B cell (primary cell): Measurements from ENCODE around the gene DISP3. TPM values are rescaled to one million over a fixed set of nuclear protein-coding genes. Genes with fewer than 3 reads are reported as not detected.

Experiments
- ATAC-seq: fragments of 200-7000 bp; cut with Tn5 transposase; one replicate; pipeline ENCODE4 v1.10.0; 2021; ENCODE audit warnings: low read depth, mild to moderate bottlenecking, moderate number of reproducible peaks, moderate library complexity
- CTCF ChIA-PET: fragments of 350-600 bp; sonication (Branson Sonifier 250); formaldehyde crosslinking; loops from one replicate; lab custom pipeline; 2021; ENCODE audit warnings: antibody characterized with exemption, inconsistent platforms; lab: Charles Lee
- POLR2A ChIA-PET: fragments of 350-600 bp; sonication (Branson Sonifier 250); formaldehyde crosslinking; loops from one replicate; lab custom pipeline; 2021; ENCODE audit warnings: antibody characterized with exemption; lab: Charles Lee
- DNase-seq: peaks from one replicate; pipeline ENCODE4 v3.0.0; 2013
- H2AFZ ChIP-seq: 2 replicates; pipeline ENCODE4 v1.6.1; 2012; ENCODE audit warnings: mild to moderate bottlenecking, low read depth, low read length; ENCODE audit not compliant: insufficient read depth, poor library complexity, severe bottlenecking
- H3K27ac ChIP-seq, 2 donors: 1 replicate in 1 of 2; 2 replicates in 1 of 2; pipeline ENCODE4 v1.5.1; 2012 to 2013; ENCODE audit warnings: low read length in 2 of 2, mild to moderate bottlenecking in 2 of 2, moderate library complexity in 1 of 2
- H3K27me3 ChIP-seq, 4 experiments: fragments of 200-600 bp in 1 of 4; sonication (generic) in 1 of 4; replicated peaks in 1 of 4; 1 replicate in 2 of 4; 2 replicates in 2 of 4; pipeline versions ENCODE4 v1.6.1 to v1.7.0; 2013 to 2016; ENCODE audit warnings: low read length in 3 of 4, mild to moderate bottlenecking in 2 of 4, mixed read lengths in 1 of 4, moderate library complexity in 1 of 4; ENCODE audit not compliant: insufficient read depth in 4 of 4, control insufficient read depth in 3 of 4; ENCODE audit errors: control extremely low read depth in 1 of 4
- H3K36me3 ChIP-seq, 2 experiments: replicated peaks in 1 of 2; 1 replicate in 1 of 2; 2 replicates in 1 of 2; pipeline versions ENCODE4 v1.6.1 to v1.7.1; 2013; ENCODE audit warnings: low read length in 1 of 2; ENCODE audit not compliant: insufficient read depth in 2 of 2, control insufficient read depth in 1 of 2; ENCODE audit errors: control extremely low read depth in 1 of 2, extremely low read depth in 1 of 2
- H3K4me1 ChIP-seq, 2 donors: fragments of 200-600 bp in 1 of 2; sonication (generic) in 1 of 2; 1 replicate in 1 of 2; 2 replicates in 1 of 2; pipeline versions ENCODE4 v1.5.1 to v1.6.1; 2013 to 2017; ENCODE audit warnings: low read length in 2 of 2; ENCODE audit not compliant: control insufficient read depth in 2 of 2, insufficient read depth in 2 of 2
- H3K4me2 ChIP-seq: replicated peaks from 2 replicates; pipeline ENCODE3; 2012; ENCODE audit warnings: mild to moderate bottlenecking, low read depth, low read length; ENCODE audit not compliant: poor library complexity, severe bottlenecking
- H3K4me3 ChIP-seq, 5 experiments: fragments of 200-600 bp in 1 of 5; sonication (generic) in 1 of 5; 1 replicate in 3 of 5; 2 replicates in 2 of 5; pipeline versions ENCODE4 v1.5.1 to v1.7.0; 2011 to 2016; ENCODE audit warnings: low read length in 4 of 5, mild to moderate bottlenecking in 4 of 5, low read depth in 2 of 5, control low read depth in 1 of 5, moderate library complexity in 1 of 5; ENCODE audit not compliant: insufficient read depth in 1 of 5; ENCODE audit errors: control extremely low read depth in 1 of 5, extremely low read depth in 1 of 5
- H3K79me2 ChIP-seq: fragments of 200-600 bp; sonication (generic); one replicate; pipeline ENCODE4 v1.6.0; 2016; ENCODE audit warnings: low read length; ENCODE audit not compliant: control insufficient read depth, insufficient read depth
- H3K9ac ChIP-seq: fragments of 200-600 bp; sonication (generic); 2 replicates; pipeline ENCODE4 v1.6.1; 2017; ENCODE audit warnings: mild to moderate bottlenecking, low read length, moderate library complexity
- H3K9me3 ChIP-seq, 3 donors: one replicate each; pipeline versions ENCODE4 v1.6.1 to v1.7.1; 2013; ENCODE audit warnings: low read length in 2 of 3; ENCODE audit not compliant: control insufficient read depth in 2 of 3, insufficient read depth in 1 of 3; ENCODE audit errors: control extremely low read depth in 1 of 3
- H4K20me1 ChIP-seq: 2 replicates; pipeline ENCODE4 v1.6.0; 2012; ENCODE audit warnings: mild to moderate bottlenecking, low read length; ENCODE audit not compliant: insufficient read depth, control insufficient read depth, poor library complexity, severe bottlenecking
- H3K27ac Mint-ChIP-seq: one replicate; pipeline ENCODE4 v1.8.0; 2021; ENCODE audit warnings: mixed read lengths
- H3K27me3 Mint-ChIP-seq: one replicate; pipeline ENCODE4 v1.8.0; 2021; ENCODE audit warnings: mixed read lengths
- H3K4me1 Mint-ChIP-seq: one replicate; pipeline ENCODE4 v1.8.0; 2021; ENCODE audit warnings: mixed read lengths
- H3K4me3 Mint-ChIP-seq: one replicate; pipeline ENCODE4 v1.8.0; 2021; ENCODE audit warnings: mixed read lengths
- H3K9me3 Mint-ChIP-seq: one replicate; pipeline ENCODE4 v1.8.0; 2022; ENCODE audit warnings: mixed read lengths; ENCODE audit not compliant: insufficient read depth
- CTCF ChIP-seq: fragments of 200-600 bp; IDR thresholded peaks from one replicate; pipeline ENCODE4 v1.8.0; 2022; ENCODE audit warnings: antibody characterized with exemption, mild to moderate bottlenecking
- EZH2 ChIP-seq: IDR thresholded peaks from 2 replicates; pipeline ENCODE4 v1.6.1; 2012; ENCODE audit warnings: borderline replicate concordance, low read depth, mild to moderate bottlenecking, moderate library complexity, low read length; ENCODE audit not compliant: insufficient read depth, poor library complexity, severe bottlenecking
- WGBS: methylation state at CpG from one replicate; pipeline ENCODE4 v1.1.5; 2013; ENCODE audit warnings: missing lambda C conversion rate; ENCODE audit not compliant: insufficient coverage; 5-methylcytosine and 5-hydroxymethylcytosine counted together
- intact Hi-C: fragments of 100-400 bp; cut with micrococcal nuclease; formaldehyde crosslinking; loops from one replicate; pipeline ENCODE4 v1.10.0; 2022
- polyA plus RNA-seq: library from polyadenylated mRNA; depleted of rRNA; stranded (reverse); fragments of >200 nt; gene quantifications from 2 replicates; pipeline ENCODE4 v1.2.3, GENCODE V29; 2012
- total RNA-seq, 2 donors: library from RNA; stranded (reverse); fragments of 120-200 nt in 1 of 2; gene quantifications; 1 replicate in 1 of 2; 2 replicates in 1 of 2; pipeline versions ENCODE4 v1.2.3 to v1.2.4, GENCODE V29; 2013 to 2022

DISP3 gene
- total and polyA plus RNA-seq, 2 donors (not counting 1 experiment from before 2014, with no cell fraction given), result 0.25 to 1.6 TPM

DNA sequence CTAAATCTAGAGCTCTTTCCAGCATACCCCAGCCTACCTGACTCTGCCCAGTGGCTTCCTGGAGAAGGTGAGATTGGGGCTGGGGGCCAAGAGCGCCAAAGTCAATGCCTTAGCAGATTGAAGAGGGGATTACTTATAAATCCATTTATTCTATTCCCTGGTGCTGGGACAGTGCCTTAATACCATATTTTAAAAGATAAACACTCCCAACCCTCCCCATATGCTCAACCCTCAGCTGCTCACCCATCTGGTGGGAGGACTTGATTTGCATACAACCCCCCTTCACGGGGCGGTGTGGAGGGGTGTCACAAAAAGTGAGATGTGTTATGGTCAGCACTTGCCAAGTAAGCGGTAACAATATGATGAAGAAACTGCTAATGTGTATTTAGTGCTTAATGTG lies 3.2 kb upstream of the DISP3 start:
- Histone ChIP-seq H3K27ac (no peak overlapping the region), H3K4me2 (no peak overlapping the region), H3K9me3 (peaks cover 0 to 16% (median 0%) of the 10 kb centered on the region in 3 donors), H3K9ac (no peak overlapping the region), H3K36me3 (no peaks in the 10 kb centered on the region), H3K4me3 (no peak overlapping the region), H3K79me2 (no peaks in the 10 kb centered on the region), H3K4me1 (peaks cover 15 to 16% of the 10 kb centered on the region in 2 donors), H4K20me1 (no peaks in the 10 kb centered on the region), H2AFZ (no peak overlapping the region), H3K27me3 (peaks cover 0 to 37% (median 13%) of the 10 kb centered on the region in 4 experiments)
- intact Hi-C loops, result loop anchor here (10.0 kb wide), 1 partner anchor 169 kb away; no protein-coding TSS in a partner anchor
- TF ChIP-seq EZH2 (no peak), CTCF (no peak)
- no CpG with 5 or more reads among the region's 4 CpGs for WGBS
- ChIA-PET POLR2A (no interaction called here), CTCF (interaction anchor here (0.6 kb wide), 1 partner anchor 170 kb away, joined by 3 read pairs; no protein-coding TSS in a partner anchor)
- no peak for DNase-seq
- H3K4me1 Mint-ChIP-seq, result peaks cover 9% of the 10 kb centered on the region
- ATAC-seq, result no peak
- H3K27ac Mint-ChIP-seq, result no peak overlapping the region
- H3K4me3 Mint-ChIP-seq, result no peak overlapping the region
- peaks cover 61% of the 10 kb centered on the region for H3K27me3 Mint-ChIP-seq
- peaks cover 3% of the 10 kb centered on the region for H3K9me3 Mint-ChIP-seq

DNA sequence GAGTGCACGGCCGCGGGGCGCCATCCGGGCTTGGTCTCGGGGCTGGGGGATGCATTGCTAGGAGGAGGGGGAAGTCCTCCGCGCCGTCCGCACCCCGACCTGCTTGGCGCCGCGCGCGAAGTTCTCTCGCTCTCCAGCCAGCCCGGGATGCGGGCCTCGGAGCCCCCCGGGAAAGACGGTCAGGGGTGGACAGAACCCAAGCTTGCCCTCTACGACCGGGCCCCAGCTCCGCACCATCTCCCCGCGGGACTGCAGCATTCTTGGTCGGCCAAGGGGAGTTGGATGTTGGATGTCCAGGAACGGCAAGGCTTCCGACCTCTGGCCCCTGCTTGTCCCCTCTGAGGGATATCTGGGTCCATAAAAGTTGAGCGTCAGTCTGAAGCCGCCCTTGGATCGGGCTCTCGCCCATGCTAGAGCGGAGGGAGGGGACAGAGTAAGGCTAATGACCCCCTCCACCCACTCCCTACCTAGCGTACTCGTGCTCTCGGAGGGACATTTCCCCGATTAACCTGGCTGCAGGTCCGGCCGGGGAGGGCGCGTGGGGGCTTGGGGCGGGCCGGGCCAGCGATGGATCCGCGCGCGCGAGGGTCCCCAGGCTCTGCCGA lies 522 bp downstream of the DISP3 start:
- Mint-ChIP-seq H3K4me1 (peaks cover 13% of the 10 kb centered on the region), H3K4me3 (peak overlapping the region; percentile 72), H3K27me3 (peaks cover 60% of the 10 kb centered on the region), H3K27ac (no peak overlapping the region), H3K9me3 (peaks cover 3% of the 10 kb centered on the region)
- H3K9ac ChIP-seq, result peak overlapping the region; percentile 70
- 5% methylated on average over 43 of the region's 52 CpGs for WGBS
- no peak overlapping the region for H3K27ac ChIP-seq
- ChIA-PET POLR2A (interaction anchor here (0.5 kb wide), 1 partner anchor 175 kb away, joined by 8 read pairs; the partner anchor contains the start of gene FBXO44), CTCF (interaction anchor here (0.7 kb wide), 1 partner anchor 55 kb away, joined by 3 read pairs; no protein-coding TSS in a partner anchor)
- TF ChIP-seq EZH2 (no peak), CTCF (no peak)
- peaks cover 0 to 21% (median 0%) of the 10 kb centered on the region in 3 donors for H3K9me3 ChIP-seq
- peaks cover 15 to 16% of the 10 kb centered on the region in 2 donors for H3K4me1 ChIP-seq
- ATAC-seq (no peak), DNase-seq (no peak)
- peak overlapping the region; percentile 90 for H2AFZ ChIP-seq
- H3K4me3 ChIP-seq, result peak overlapping the region in 4 of 5 experiments; percentile 48 to 69 (median 56)
- intact Hi-C loops, result loop anchor here (10.0 kb wide), 1 partner anchor 165 kb away; no protein-coding TSS in a partner anchor
- H3K36me3 ChIP-seq, result no peaks in the 10 kb centered on the region
- H3K4me2 ChIP-seq, result peak overlapping the region; percentile 92
- H4K20me1 ChIP-seq, result no peaks in the 10 kb centered on the region
- peaks cover 0 to 52% (median 15%) of the 10 kb centered on the region in 4 experiments for H3K27me3 ChIP-seq
- H3K79me2 ChIP-seq, result no peaks in the 10 kb centered on the region
